IMR-90 (cell line): ENCODE results near the gene MLLT1. TPM values are rescaled to one million over a fixed set of nuclear protein-coding genes. Genes with fewer than 3 reads are reported as not detected.

Experiments used
- ATAC-seq: fragments of 200-7000 bp; cut with Tn5 transposase; 2 replicates; pipeline ENCODE4 v1.9.1; 2020; ENCODE audit warnings: low read depth, mild to moderate bottlenecking, moderate library complexity
- BruUV-seq: library from RNA; stranded (reverse); fragments of 400-500 nt; replicated peaks from 2 replicates; lab custom pipeline; 2021; lab: Mats Ljungman, UMichigan
- CTCF ChIA-PET: fragments of 300-600 bp; formaldehyde crosslinking; extraction: SDS; loops from one replicate; lab custom pipeline; 2021; ENCODE audit warnings: antibody characterized with exemption; lab: Yijun Ruan, JAX
- POLR2A ChIA-PET: fragments of 300-600 bp; sonication (Branson Sonifier 250); formaldehyde crosslinking; loops from one replicate; lab custom pipeline; 2022; ENCODE audit warnings: antibody characterized with exemption; ENCODE audit not compliant: unreplicated experiment; lab: Charles Lee
- DNase-seq: peaks from one replicate; pipeline ENCODE4 v3.0.0; 2013
- H2AFZ ChIP-seq: replicated peaks from 2 replicates; pipeline ENCODE3; 2013; ENCODE audit warnings: low read length, mild to moderate bottlenecking; ENCODE audit not compliant: poor library complexity
- H2AK5ac ChIP-seq: 2 replicates; pipeline ENCODE4 v1.6.1; 2013; ENCODE audit warnings: low read depth, low read length, inconsistent platforms
- H2AK9ac ChIP-seq: replicated peaks from 2 replicates; pipeline ENCODE3; 2013; ENCODE audit warnings: mild to moderate bottlenecking, low read depth, low read length, moderate library complexity; ENCODE audit not compliant: poor library complexity
- H2BK120ac ChIP-seq: 2 replicates; pipeline ENCODE4 v1.6.1; 2013; ENCODE audit warnings: low read depth, low read length, inconsistent platforms
- H2BK15ac ChIP-seq: 3 replicates; pipeline ENCODE4 v1.6.1; 2013; ENCODE audit warnings: low read depth, low read length, inconsistent platforms
- H2BK20ac ChIP-seq: 2 replicates; pipeline ENCODE4 v1.6.1; 2013; ENCODE audit warnings: low read depth, mild to moderate bottlenecking, inconsistent platforms, low read length, moderate library complexity
- H2BK5ac ChIP-seq: 2 replicates; pipeline ENCODE4 v1.6.1; 2013; ENCODE audit warnings: mild to moderate bottlenecking, low read depth, low read length, inconsistent platforms; ENCODE audit not compliant: poor library complexity, severe bottlenecking
- H3K14ac ChIP-seq: replicated peaks from 2 replicates; pipeline ENCODE4 v1.6.1; 2013; ENCODE audit warnings: low read depth, low read length, inconsistent platforms
- H3K18ac ChIP-seq: 2 replicates; pipeline ENCODE4 v1.6.1; 2013; ENCODE audit warnings: low read depth, low read length, control low read depth
- H3K23ac ChIP-seq: 2 replicates; pipeline ENCODE4 v1.6.1; 2013; ENCODE audit warnings: low read depth, low read length, inconsistent platforms
- H3K27ac ChIP-seq: 2 replicates; pipeline ENCODE4 v1.5.1; 2013; ENCODE audit warnings: mild to moderate bottlenecking, control low read depth, low read length; ENCODE audit not compliant: insufficient read depth
- H3K27me3 ChIP-seq: 2 replicates; pipeline ENCODE4 v1.6.1; 2013; ENCODE audit warnings: low read length; ENCODE audit not compliant: control insufficient read depth, insufficient read depth
- H3K36me3 ChIP-seq: 2 replicates; pipeline ENCODE4 v1.6.1; 2013; ENCODE audit warnings: low read length, mixed read lengths; ENCODE audit not compliant: control insufficient read depth, insufficient read depth
- H3K4ac ChIP-seq: 2 replicates; pipeline ENCODE4 v1.6.1; 2013; ENCODE audit warnings: low read depth, low read length, inconsistent platforms
- H3K4me1 ChIP-seq: 2 replicates; pipeline ENCODE4 v1.6.1; 2013; ENCODE audit warnings: low read length, mixed read lengths; ENCODE audit not compliant: control insufficient read depth, insufficient read depth
- H3K4me2 ChIP-seq: 2 replicates; pipeline ENCODE4 v1.6.1; 2013; ENCODE audit warnings: low read depth, mild to moderate bottlenecking, control low read depth, low read length, moderate library complexity
- H3K4me3 ChIP-seq: 2 replicates; pipeline ENCODE4 v1.5.1; 2013; ENCODE audit warnings: low read depth, mild to moderate bottlenecking, control low read depth, low read length, moderate library complexity; ENCODE audit not compliant: insufficient read depth
- H3K56ac ChIP-seq: 2 replicates; pipeline ENCODE4 v1.6.1; 2013; ENCODE audit warnings: low read length, inconsistent platforms; ENCODE audit not compliant: insufficient read depth; ENCODE audit errors: extremely low read depth
- H3K79me1 ChIP-seq, 2 experiments: 2 replicates each; pipeline ENCODE4 v1.6.1; 2013; ENCODE audit warnings: low read length in 2 of 2, inconsistent platforms in 1 of 2, low read depth in 1 of 2
- H3K9ac ChIP-seq: 2 replicates; pipeline ENCODE4 v1.6.1; 2013; ENCODE audit warnings: low read depth, low read length, control low read depth
- H3K9me1 ChIP-seq: 2 replicates; pipeline ENCODE4 v1.6.1; 2013; ENCODE audit warnings: low read length, inconsistent platforms; ENCODE audit not compliant: insufficient read depth
- H3K9me3 ChIP-seq: 2 replicates; pipeline ENCODE4 v1.6.1; 2013; ENCODE audit warnings: low read length; ENCODE audit not compliant: control insufficient read depth, insufficient read depth
- H4K20me1 ChIP-seq: 2 replicates; pipeline ENCODE4 v1.6.1; 2013; ENCODE audit warnings: low read length, inconsistent platforms; ENCODE audit not compliant: insufficient read depth
- H4K5ac ChIP-seq: 2 replicates; pipeline ENCODE4 v1.6.1; 2013; ENCODE audit warnings: mild to moderate bottlenecking, low read depth, low read length, control low read depth
- H4K8ac ChIP-seq, 2 experiments: 2 replicates each; pipeline ENCODE4 v1.6.1; 2013; ENCODE audit warnings: low read depth in 2 of 2, low read length in 2 of 2, control low read depth in 1 of 2, inconsistent platforms in 1 of 2
- H4K91ac ChIP-seq: 2 replicates; pipeline ENCODE4 v1.6.1; 2013; ENCODE audit warnings: low read depth, low read length, inconsistent platforms; ENCODE audit not compliant: insufficient read depth
- CEBPB ChIP-seq: IDR thresholded peaks from 2 replicates; pipeline ENCODE4 v1.6.1; 2012; ENCODE audit warnings: low read depth, low read length, improper control_type of control experiment
- CHD1 ChIP-seq: IDR thresholded peaks from 2 replicates; pipeline ENCODE4 v1.6.1; 2012; ENCODE audit warnings: low read depth, low read length, improper control_type of control experiment
- FOS ChIP-seq: fragments of 150-350 bp; IDR thresholded peaks from 2 replicates; pipeline ENCODE4 v1.6.1; 2016; ENCODE audit warnings: low read depth, low read length
- MAFK ChIP-seq: IDR thresholded peaks from 2 replicates; pipeline ENCODE4 v1.6.1; 2012; ENCODE audit warnings: low read depth, low read length, improper control_type of control experiment
- MAZ ChIP-seq: IDR thresholded peaks from 2 replicates; pipeline ENCODE4 v1.6.1; 2012; ENCODE audit warnings: low read depth, mild to moderate bottlenecking, low read length, improper control_type of control experiment, moderate library complexity, borderline replicate concordance
- MXI1 ChIP-seq: IDR thresholded peaks from 2 replicates; pipeline ENCODE4 v1.6.1; 2012; ENCODE audit warnings: low read depth, mild to moderate bottlenecking, low read length, moderate library complexity, borderline replicate concordance
- NFE2L2 ChIP-seq: fragments of 150-350 bp; IDR thresholded peaks from 2 replicates; pipeline ENCODE4 v1.6.1; 2016; ENCODE audit warnings: low read depth, mild to moderate bottlenecking, low read length
- POLR2A ChIP-seq: IDR thresholded peaks from 2 replicates; pipeline ENCODE4 v1.6.1; 2012; ENCODE audit warnings: mild to moderate bottlenecking, low read depth, low read length
- RAD21 ChIP-seq: IDR thresholded peaks from 2 replicates; pipeline ENCODE4 v1.6.1; 2012; ENCODE audit warnings: low read length, improper control_type of control experiment
- RFX5 ChIP-seq: IDR thresholded peaks from 2 replicates; pipeline ENCODE4 v1.8.0; 2012; ENCODE audit warnings: low read depth, mild to moderate bottlenecking, low read length, moderate library complexity
- SMC3 ChIP-seq: fragments of 150-350 bp; IDR thresholded peaks from 2 replicates; pipeline ENCODE4 v1.6.1; 2016; ENCODE audit warnings: low read depth, mild to moderate bottlenecking, antibody characterized with exemption, low read length, moderate library complexity
- WGBS, 2 experiments: methylation state at CpG; one replicate each; pipeline versions ENCODE4 v1.1.5 to v1.1.7; 2013; ENCODE audit warnings: missing lambda C conversion rate in 2 of 2; ENCODE audit not compliant: insufficient read length in 1 of 2; ENCODE audit errors: extremely low coverage in 2 of 2; 5-methylcytosine and 5-hydroxymethylcytosine counted together
- dilution Hi-C: fragments of 300-500 bp; cut with HindIII; formaldehyde crosslinking; loops from one replicate; pipeline ENCODE4 v1.14.3; 2018; ENCODE audit warnings: low sequenced_read_pairs; ENCODE audit not compliant: unreplicated experiment
- in situ Hi-C: fragments of 300-500 bp; cut with MboI; formaldehyde crosslinking; loops from 3 replicates; pipeline ENCODE4 v1.14.3; 2019; ENCODE audit warnings: low sequenced_read_pairs, inconsistent platforms, mixed read lengths
- intact Hi-C: fragments of 100-400 bp; cut with micrococcal nuclease; formaldehyde crosslinking; loops from 2 replicates; pipeline ENCODE4 v1.10.0; 2022
- polyA plus RNA-seq, 3 experiments: library from polyadenylated mRNA; depleted of rRNA; stranded (reverse); fragments of >200 nt; gene quantifications; 2 replicates each; pipeline ENCODE4 v1.2.3, GENCODE V29; 2012; ENCODE audit warnings: low replicate concordance in 1 of 3
- total RNA-seq: library from RNA; depleted of rRNA; stranded (reverse); fragments of >200 nt; gene quantifications from 2 replicates; pipeline ENCODE4 v1.2.3, GENCODE V29; 2012
- TF ChIP-seq, protein P1 (sequence below): conservative IDR thresholded peaks from 2 replicates; pipeline ENCODE4 v1.5.1; 2012; ENCODE audit warnings: mild to moderate bottlenecking, low read depth, low read length, improper control_type of control experiment
- TF ChIP-seq, protein P2 (sequence below): fragments of 150-350 bp; IDR thresholded peaks from 2 replicates; pipeline ENCODE4 v1.6.1; 2016; ENCODE audit warnings: low read depth, mild to moderate bottlenecking, low read length, moderate library complexity, borderline replicate concordance
- TF ChIP-seq, protein P3 (sequence below): fragments of 150-350 bp; IDR thresholded peaks from 2 replicates; pipeline ENCODE4 v1.6.1; 2017; ENCODE audit warnings: mild to moderate bottlenecking, antibody characterized with exemption, low read length, low read depth

Gene MLLT1
- total and polyA plus RNA-seq, 2 of the 4 experiments (the other 2 are of a cell fraction): 1.3 to 30.6 TPM

DNA sequence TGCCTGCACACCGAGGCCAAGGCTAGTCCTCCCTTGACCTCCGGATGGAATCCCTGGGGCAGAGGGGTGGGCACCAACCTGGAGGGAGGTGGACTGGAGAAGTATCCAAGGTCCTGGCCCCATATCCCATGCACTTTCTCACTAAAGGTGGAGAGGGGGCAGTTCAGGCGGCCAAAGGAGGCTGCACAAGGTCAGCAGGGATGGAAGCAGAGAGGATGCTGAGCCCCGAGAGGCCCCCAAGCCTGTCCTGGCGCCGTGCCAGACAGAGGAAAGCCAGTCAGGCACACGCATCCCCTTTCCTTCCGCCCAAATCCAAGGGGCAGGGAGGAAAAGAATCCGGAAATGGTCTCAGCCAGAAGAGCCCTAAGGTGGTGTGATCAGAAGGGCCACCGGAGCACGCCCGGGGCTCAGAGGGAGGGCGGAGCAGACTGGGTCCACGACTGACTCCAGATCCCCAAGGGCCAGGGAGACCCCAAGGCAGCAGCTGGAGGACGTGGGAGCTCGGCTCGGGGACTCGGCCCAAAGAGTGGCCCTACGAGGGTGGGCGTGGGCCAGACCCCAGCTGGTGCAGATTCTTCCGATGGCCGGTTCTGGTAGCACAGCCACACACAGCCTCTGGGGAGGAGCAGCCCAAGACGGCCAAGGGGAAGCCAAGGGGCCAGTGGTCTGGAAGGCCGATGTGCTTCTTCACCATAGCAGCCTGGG lies 60.0 kb downstream of the MLLT1 start:
- no peaks in the 10 kb centered on the region for H3K9me3 ChIP-seq
- H2BK15ac ChIP-seq: peak overlapping the region; percentile 27; the same call in 1 of the 3 replicates
- H2BK120ac ChIP-seq: peak overlapping the region; percentile 57
- H3K23ac ChIP-seq: peak overlapping the region; percentile 23; the same call in 1 of the 2 replicates
- no TSS peak for BruUV-seq
- peak overlapping the region; percentile 86 for H2AK9ac ChIP-seq
- H3K56ac ChIP-seq: no peak overlapping the region
- H2AK5ac ChIP-seq: peak overlapping the region; percentile 69; the same call in 1 of the 2 replicates
- peak overlapping the region; percentile 40 for H2AFZ ChIP-seq
- H2BK20ac ChIP-seq: 0 out of 2 replicates have a peak overlapping the region, but pooled peaks have one; percentile 17
- peak overlapping the region in 1 of 2 experiments; percentile 48; a peak in 1 of 4 replicates for H4K8ac ChIP-seq
- no peaks in the 10 kb centered on the region for H3K27me3 ChIP-seq
- in situ Hi-C loops: loop anchor here (10.0 kb wide), 1 partner anchor 55 kb away; the partner anchor contains the start of gene MLLT1
- H3K4me2 ChIP-seq: no peak overlapping the region
- peak overlapping the region; percentile 43; the same call in 1 of the 2 replicates for H4K91ac ChIP-seq
- ChIA-PET CTCF (interaction anchor here (1.1 kb wide), 1 partner anchor 11 kb away, joined by 3 read pairs; no protein-coding TSS in a partner anchor), POLR2A (no interaction called here)
- H3K18ac ChIP-seq: no peak overlapping the region
- H3K4me3 ChIP-seq: no peak overlapping the region
- dilution Hi-C loops: no loop called here
- H3K4ac ChIP-seq: peak overlapping the region; percentile 64
- H3K14ac ChIP-seq: no peak overlapping the region; the same call in 1 of the 2 replicates
- peaks cover 16% of the 10 kb centered on the region for H3K4me1 ChIP-seq
- H4K20me1 ChIP-seq: peaks cover 43% of the 10 kb centered on the region
- no peak overlapping the region for H4K5ac ChIP-seq
- WGBS, 2 experiments: no CpG with 5 or more reads among the region's 24 CpGs
- H3K79me1 ChIP-seq: peaks cover 12 to 63% of the 10 kb centered on the region in 2 experiments
- intact Hi-C loops: loop anchor here (2.0 to 5.0 kb wide), 2 partner anchors 63 to 171 kb away; no protein-coding TSS in a partner anchor
- peaks cover 25% of the 10 kb centered on the region for H3K36me3 ChIP-seq
- DNase-seq (no peak), ATAC-seq (0 out of 2 replicates have a peak, but pooled peaks have one; percentile 3)
- H3K9ac ChIP-seq: no peak overlapping the region
- no peaks in the 10 kb centered on the region for H3K9me1 ChIP-seq
- peak overlapping the region; percentile 28; the same call in 1 of the 2 replicates for H3K27ac ChIP-seq
- H2BK5ac ChIP-seq: peak overlapping the region; percentile 39
- TF ChIP-seq CHD1 (no peak), NFE2L2 (no peak), CEBPB (no peak), RFX5 (no peak), POLR2A (no peak), RAD21 (no peak), MXI1 (no peak), MAZ (no peak), FOS (no peak), MAFK (no peak), SMC3 (no peak)
- TF ChIP-seq, protein P1, sequence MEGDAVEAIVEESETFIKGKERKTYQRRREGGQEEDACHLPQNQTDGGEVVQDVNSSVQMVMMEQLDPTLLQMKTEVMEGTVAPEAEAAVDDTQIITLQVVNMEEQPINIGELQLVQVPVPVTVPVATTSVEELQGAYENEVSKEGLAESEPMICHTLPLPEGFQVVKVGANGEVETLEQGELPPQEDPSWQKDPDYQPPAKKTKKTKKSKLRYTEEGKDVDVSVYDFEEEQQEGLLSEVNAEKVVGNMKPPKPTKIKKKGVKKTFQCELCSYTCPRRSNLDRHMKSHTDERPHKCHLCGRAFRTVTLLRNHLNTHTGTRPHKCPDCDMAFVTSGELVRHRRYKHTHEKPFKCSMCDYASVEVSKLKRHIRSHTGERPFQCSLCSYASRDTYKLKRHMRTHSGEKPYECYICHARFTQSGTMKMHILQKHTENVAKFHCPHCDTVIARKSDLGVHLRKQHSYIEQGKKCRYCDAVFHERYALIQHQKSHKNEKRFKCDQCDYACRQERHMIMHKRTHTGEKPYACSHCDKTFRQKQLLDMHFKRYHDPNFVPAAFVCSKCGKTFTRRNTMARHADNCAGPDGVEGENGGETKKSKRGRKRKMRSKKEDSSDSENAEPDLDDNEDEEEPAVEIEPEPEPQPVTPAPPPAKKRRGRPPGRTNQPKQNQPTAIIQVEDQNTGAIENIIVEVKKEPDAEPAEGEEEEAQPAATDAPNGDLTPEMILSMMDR: no peak
- TF ChIP-seq, protein P2, sequence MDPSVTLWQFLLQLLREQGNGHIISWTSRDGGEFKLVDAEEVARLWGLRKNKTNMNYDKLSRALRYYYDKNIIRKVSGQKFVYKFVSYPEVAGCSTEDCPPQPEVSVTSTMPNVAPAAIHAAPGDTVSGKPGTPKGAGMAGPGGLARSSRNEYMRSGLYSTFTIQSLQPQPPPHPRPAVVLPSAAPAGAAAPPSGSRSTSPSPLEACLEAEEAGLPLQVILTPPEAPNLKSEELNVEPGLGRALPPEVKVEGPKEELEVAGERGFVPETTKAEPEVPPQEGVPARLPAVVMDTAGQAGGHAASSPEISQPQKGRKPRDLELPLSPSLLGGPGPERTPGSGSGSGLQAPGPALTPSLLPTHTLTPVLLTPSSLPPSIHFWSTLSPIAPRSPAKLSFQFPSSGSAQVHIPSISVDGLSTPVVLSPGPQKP: no peak
- TF ChIP-seq, protein P3, sequence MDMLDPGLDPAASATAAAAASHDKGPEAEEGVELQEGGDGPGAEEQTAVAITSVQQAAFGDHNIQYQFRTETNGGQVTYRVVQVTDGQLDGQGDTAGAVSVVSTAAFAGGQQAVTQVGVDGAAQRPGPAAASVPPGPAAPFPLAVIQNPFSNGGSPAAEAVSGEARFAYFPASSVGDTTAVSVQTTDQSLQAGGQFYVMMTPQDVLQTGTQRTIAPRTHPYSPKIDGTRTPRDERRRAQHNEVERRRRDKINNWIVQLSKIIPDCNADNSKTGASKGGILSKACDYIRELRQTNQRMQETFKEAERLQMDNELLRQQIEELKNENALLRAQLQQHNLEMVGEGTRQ: no peak
